Measurements from ENCODE around the gene ST3GAL3. TPM values are rescaled to one million over a fixed set of nuclear protein-coding genes. Genes with fewer than 3 reads are reported as not detected.

The ST3GAL3 gene
- total RNA-seq, 4 donors from 2014 or later = 4.1 to 47.2 (median 19.0) TPM

- no peak for DNase-seq
- no peaks in the 10 kb centered on the region for H3K4me1 ChIP-seq
- H3K27ac ChIP-seq = no peak overlapping the region
- no peaks in the 10 kb centered on the region for H3K9me3 ChIP-seq
- H3K27me3 ChIP-seq = no peaks in the 10 kb centered on the region
- intact Hi-C loops (cut with DNase I; ENCODE audit: low total_unique reads) = no loop called here
- TF ChIP-seq POLR2A (IDR thresholded peaks at IDR 0.05) = no peak
- no peak for TF ChIP-seq CTCF (IDR thresholded peaks at IDR 0.05)
- H3K36me3 ChIP-seq = no peaks in the 10 kb centered on the region
- H3K4me3 ChIP-seq = no peak overlapping the region
Measured at GRCh38 chr1:43958351-43959255, 251.3 kb downstream of the ST3GAL3 start.

GRCh38 chr1:43960798-43961197 is 253.5 kb downstream of the ST3GAL3 start:
- H3K27me3 ChIP-seq = no peaks in the 10 kb centered on the region
- no peaks in the 10 kb centered on the region for H3K9me3 ChIP-seq
- intact Hi-C loops (cut with DNase I; ENCODE audit: low total_unique reads) = no loop called here
- H3K27ac ChIP-seq = no peak overlapping the region
- H3K4me3 ChIP-seq = no peak overlapping the region
- no peaks in the 10 kb centered on the region for H3K36me3 ChIP-seq
- no peaks in the 10 kb centered on the region for H3K4me1 ChIP-seq
- no peak for TF ChIP-seq CTCF (IDR thresholded peaks at IDR 0.05)
- no peak for TF ChIP-seq POLR2A (IDR thresholded peaks at IDR 0.05)
- DNase-seq = no peak

GRCh38 chr1:43961692-43962091 is 254.4 kb downstream of the ST3GAL3 start:
- no peaks in the 10 kb centered on the region for H3K4me1 ChIP-seq
- no peak overlapping the region for H3K27ac ChIP-seq
- no peak for DNase-seq
- no peaks in the 10 kb centered on the region for H3K27me3 ChIP-seq
- intact Hi-C loops (cut with DNase I; ENCODE audit: low total_unique reads) = no loop called here
- H3K9me3 ChIP-seq = no peaks in the 10 kb centered on the region
- no peak overlapping the region for H3K4me3 ChIP-seq
- no peaks in the 10 kb centered on the region for H3K36me3 ChIP-seq
- TF ChIP-seq CTCF (IDR thresholded peaks at IDR 0.05) (no peak), POLR2A (IDR thresholded peaks at IDR 0.05) (no peak)

- H3K36me3 ChIP-seq = no peaks in the 10 kb centered on the region
- intact Hi-C loops (cut with DNase I; ENCODE audit: low total_unique reads) = no loop called here
- H3K27ac ChIP-seq = no peak overlapping the region
- TF ChIP-seq CTCF (IDR thresholded peaks at IDR 0.05) = no peak
- no peak for TF ChIP-seq POLR2A (IDR thresholded peaks at IDR 0.05)
- no peaks in the 10 kb centered on the region for H3K9me3 ChIP-seq
- no peaks in the 10 kb centered on the region for H3K4me1 ChIP-seq
- H3K27me3 ChIP-seq = no peaks in the 10 kb centered on the region
- no peak for DNase-seq
- H3K4me3 ChIP-seq = no peak overlapping the region
Measured at GRCh38 chr1:43962324-43962723, 255.0 kb downstream of the ST3GAL3 start.

- no peaks in the 10 kb centered on the region for H3K9me3 ChIP-seq
- TF ChIP-seq CTCF (IDR thresholded peaks at IDR 0.05) (no peak), POLR2A (IDR thresholded peaks at IDR 0.05) (no peak)
- no peak overlapping the region for H3K27ac ChIP-seq
- no peak overlapping the region for H3K4me3 ChIP-seq
- no peak for DNase-seq
- H3K4me1 ChIP-seq = no peaks in the 10 kb centered on the region
- H3K27me3 ChIP-seq = no peaks in the 10 kb centered on the region
- no peaks in the 10 kb centered on the region for H3K36me3 ChIP-seq
- intact Hi-C loops (cut with DNase I; ENCODE audit: low total_unique reads) = no loop called here
Measured at GRCh38 chr1:43963006-43963405, 255.7 kb downstream of the ST3GAL3 start.

Measured in uterus (tissue), 4 donors.